ENCODE results near the gene CRX.
"Not testable (repeated sequence)": the region's sequence is repeated elsewhere in the genome, so short reads cannot be mapped to it uniquely, and the experiment has no call there.

Gene CRX

DNA sequence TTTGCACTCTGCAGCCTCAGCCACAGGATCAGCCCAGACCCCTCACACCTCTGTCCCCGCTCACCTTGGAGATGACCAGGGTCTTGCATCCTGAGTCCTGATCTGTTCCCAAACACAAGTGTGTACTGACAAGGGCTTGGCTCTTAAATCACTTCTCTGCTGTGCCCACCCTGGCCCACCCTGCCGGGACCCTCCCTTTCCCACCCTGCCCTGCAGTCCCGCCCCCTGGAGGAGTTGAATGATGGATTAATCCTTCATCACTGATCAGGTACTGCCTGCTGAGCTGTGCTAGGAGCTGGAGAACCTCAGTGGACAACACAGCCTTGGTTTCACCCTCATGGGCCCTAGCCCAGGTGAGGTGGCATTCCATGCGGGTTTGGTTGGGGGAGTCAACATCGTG lies 17.3 kb upstream of the CRX start, which contains the start of gene TPRX1:
Gene TPRX1, minus strand, starts transcription at position 101 of the 400 bp plus-strand sequence. Its CDS starts 12 bp downstream, at position 89.
- DNase-seq = not testable (repeated sequence)

- no peak for DNase-seq
These were observed 16.4 kb upstream of the CRX start for GRCh38 chr19:47805313-47805712.

- no peak for DNase-seq
These were observed 15.3 kb upstream of the CRX start for GRCh38 chr19:47806435-47806834.

GRCh38 chr19:47813304-47813994 lies 8.3 kb upstream of the CRX start:
- peak; percentile 67 for DNase-seq

- no peak for DNase-seq
These were observed 7.8 kb upstream of the CRX start for GRCh38 chr19:47813995-47814328.

- DNase-seq = not testable (repeated sequence)
These were observed 5.5 kb upstream of the CRX start for GRCh38 chr19:47816270-47816669.

DNA sequence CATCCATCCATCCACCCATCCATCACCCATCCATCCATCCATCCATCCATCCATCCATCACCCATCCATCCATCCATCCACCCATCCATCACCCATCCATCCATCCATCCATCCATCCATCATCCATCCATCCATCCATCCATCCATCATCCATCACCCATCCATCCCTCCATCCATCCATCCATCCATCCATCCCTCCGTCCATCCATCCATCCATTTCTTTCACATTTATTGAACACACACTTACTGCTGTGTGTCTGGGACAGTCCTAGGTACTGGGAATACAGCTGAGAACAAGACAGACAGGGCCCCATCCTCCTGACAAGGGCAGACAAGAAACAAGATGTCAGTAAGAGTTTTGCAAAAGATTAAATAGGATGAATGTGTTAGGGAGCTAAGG lies 3.5 kb upstream of the CRX start:
- DNase-seq = not testable (repeated sequence)

GRCh38 chr19:47819858-47820257 lies 1.9 kb upstream of the CRX start:
- DNase-seq = no peak

GRCh38 chr19:47820410-47820809 lies 1.3 kb upstream of the CRX start:
- DNase-seq = no peak

DNA sequence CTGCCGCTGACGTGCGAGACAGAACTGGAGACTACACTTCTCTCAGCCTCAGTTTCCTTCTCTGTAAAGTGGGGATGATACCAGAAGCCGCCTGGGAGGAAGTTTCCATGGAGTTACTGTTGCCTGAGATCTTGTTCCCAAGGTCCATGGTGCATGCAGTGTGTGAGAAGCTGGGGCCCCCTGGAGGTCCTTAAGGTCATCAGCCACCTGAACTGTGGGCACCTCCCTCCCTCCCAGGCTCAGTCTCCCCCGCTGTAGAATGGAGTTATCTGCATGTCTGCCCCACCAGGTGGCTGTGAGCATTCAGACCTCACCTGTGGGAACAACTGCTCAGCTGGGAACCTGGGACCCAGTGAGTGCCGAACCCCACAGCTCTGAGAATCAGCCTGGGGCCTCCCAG lies 2.7 kb downstream of the CRX start:
- DNase-seq = no peak

DNA sequence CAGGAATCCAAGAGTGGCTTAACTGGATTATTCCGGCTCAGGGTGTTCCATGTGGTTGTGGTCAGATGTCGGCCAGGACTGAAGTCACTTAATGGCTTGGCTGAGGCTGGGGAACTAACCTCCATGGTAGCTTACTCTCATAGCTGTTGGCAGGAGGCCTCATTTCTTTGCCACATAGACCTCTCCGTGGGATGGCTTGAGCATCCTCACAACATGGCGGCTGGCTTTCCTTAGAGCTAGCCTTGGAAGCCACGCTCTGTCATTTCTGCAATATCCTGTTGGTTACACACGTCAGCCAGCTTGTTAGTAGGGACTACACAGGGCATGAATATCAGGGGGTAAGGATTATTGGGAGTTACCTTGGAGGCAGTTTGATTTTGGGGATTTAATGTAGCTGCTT lies 5.1 kb downstream of the CRX start:
- no peak for DNase-seq

DNA sequence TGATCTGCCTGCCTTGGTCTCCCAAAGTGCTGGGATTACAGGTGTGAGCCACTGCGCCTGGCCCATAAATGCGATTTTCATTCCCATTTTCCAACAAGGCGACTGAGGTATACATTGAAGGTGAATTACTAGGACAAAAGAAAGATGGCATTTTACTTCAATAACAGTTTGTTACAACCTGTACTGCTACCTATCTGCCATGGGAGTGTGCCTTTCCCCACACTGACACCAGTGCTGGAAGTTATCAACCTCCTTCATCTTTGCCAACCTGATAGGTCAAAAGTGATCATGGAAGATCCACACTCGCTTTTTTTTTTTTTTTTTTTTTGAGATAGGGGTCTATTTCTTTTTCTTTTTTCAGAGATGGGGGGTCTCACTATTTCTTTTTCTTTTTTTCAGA lies 11.0 kb downstream of the CRX start:
- DNase-seq = no peak

DNA sequence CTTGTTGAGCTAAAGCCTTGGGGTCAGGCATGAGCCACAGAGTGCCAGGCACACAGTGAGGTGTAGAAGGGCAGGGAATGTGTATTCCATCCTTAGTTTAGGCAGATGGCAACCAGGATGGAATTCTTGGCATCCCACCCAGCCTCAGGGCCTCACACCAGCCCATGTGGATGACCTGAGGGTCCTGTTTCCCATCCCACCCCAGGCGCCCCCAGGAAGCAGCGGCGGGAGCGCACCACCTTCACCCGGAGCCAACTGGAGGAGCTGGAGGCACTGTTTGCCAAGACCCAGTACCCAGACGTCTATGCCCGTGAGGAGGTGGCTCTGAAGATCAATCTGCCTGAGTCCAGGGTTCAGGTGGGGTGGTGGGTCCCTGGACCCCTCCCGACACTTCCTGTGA lies 14.3 kb downstream of the CRX start:
- DNase-seq = no peak

GRCh38 chr19:47839411-47839810 lies 17.7 kb downstream of the CRX start:
- DNase-seq = no peak

GRCh38 chr19:47839913-47840312 lies 18.2 kb downstream of the CRX start:
- DNase-seq = no peak

DNA sequence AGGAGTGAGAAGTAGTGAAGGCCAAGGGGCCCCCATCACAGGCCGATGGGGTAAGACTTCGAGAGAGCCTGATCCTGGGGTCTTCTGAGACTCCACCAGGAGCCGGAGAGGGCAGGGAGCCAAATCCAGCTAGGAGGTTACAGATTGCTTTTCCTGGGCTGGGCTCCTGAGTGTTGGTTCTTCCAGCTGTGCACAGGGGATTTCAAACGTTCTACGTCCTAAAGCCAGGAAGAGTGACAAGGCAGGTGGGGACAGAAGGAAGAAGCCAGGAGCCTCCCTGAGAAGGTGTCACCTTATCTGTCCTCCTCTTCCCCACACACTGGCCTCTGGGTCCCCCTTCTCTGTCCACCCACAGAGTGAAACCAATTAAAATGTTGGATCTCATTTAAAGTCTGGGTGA lies 21.2 kb downstream of the CRX start:
- DNase-seq = no peak

DNA sequence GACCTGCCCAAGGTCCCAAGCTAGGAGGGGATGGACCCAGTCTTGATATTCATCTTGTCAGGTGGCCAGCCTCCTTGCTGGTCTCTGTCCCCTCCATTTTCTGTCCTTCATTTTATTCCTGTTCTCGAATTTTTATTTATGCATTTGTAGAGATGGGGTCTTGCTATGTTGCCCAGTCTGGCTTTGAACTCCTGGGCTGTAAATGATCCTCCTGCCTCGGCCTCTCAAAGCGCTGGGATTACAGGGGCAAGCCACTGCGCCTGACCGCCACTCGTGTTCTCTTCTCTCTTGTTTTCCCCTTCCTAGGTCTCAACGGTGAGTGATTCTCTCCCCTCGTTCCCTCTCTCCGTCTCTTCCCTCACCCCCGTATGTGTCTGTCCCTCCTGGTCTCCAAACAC lies 26.7 kb downstream of the CRX start:
- no peak for DNase-seq

DNA sequence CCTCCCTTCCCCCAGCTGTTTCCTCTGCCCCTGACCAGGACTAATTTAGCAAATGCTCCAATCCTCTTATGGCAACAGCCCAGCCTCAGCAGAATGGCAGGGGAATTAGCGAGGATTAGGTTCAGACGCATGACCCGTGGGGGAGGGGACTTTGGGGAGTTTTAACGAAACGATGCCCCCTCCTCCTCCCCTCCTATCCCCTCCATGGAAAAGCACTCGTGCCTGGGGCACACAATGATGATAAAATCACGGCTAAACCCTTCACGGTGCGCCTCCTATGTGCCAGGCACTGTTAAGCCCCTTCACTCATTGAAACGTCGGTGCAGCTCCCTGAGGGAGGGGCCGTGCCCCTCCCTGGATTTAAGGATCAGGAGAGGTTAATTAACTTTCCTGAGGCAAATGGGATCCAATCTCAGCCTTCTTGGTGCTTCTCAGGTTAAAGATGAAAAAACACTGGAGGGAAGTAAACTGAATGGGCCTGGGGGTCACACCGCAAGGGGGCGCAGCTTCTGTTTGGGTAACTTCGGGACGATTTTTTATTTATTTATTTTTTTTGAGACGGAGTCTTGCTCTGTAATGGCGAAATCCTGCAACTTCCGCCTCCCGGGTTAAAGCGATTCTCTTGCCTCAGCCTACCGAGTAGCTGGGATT lies 27.2 kb downstream of the CRX start:
- peak; percentile 10 for DNase-seq

GRCh38 chr19:47853003-47853402 lies 31.3 kb downstream of the CRX start:
- DNase-seq = no peak

DNA sequence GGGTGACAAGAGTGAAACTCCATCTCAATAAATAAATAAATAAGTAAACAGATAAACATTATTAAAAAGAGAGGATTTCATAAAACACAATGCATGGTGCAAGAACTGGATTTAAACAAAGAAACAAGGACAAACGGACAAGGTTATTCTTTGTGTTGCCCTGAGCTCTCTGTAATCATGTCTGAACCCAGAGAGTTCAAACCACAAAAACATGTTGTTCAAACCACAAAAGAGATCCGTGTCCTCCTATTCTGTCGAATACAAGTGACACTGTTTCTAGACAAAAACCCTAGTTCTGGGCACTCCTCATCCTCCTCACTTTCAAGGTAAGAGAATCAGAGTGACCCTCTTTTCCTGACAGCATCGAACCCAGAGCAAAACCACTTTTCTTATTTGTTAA lies 32.7 kb downstream of the CRX start:
- DNase-seq = no peak

- not testable (repeated sequence) for DNase-seq
These were observed 36.5 kb downstream of the CRX start for GRCh38 chr19:47858231-47858630.

- not testable (repeated sequence) for DNase-seq
These were observed 37.0 kb downstream of the CRX start, which contains the start of gene TPRX2 for GRCh38 chr19:47858646-47859285. TSS of gene TPRX2 (plus strand) at chr19:47859235. CDS start at chr19:47859247, 12 bp downstream.

DNA sequence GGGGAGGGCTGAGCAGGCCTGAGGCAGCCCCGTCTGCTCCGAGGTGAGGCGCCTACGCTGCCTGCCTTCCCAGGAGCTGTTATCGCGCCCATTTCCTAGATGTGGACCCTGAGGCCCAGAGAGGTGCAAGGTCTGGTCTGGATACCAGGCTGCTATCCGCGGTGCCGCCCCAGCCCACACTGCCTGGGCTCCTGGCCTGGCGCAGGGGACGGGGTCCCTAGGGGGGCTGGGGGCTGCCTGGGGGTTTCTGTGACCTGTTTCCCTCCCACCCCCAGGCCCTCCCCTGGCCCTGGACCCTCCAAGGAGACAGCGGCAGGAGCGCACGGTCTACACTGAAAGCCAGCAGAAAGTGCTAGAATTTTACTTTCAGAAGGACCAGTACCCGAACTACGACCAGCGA lies 38.1 kb downstream of the CRX start:
- DNase-seq = not testable (repeated sequence)

GRCh38 chr19:47860602-47861297 lies 39.0 kb downstream of the CRX start:
- DNase-seq = no peak

Data from CD4-positive, alpha-beta T cell treated with Interleukin-21 for 1 hour (primary cell).